Activated CD8-positive, alpha-beta T cell treated with anti-CD3 and anti-CD28 coated beads for 36 hours (primary cell): ENCODE results near the gene E2F1. TPM values are rescaled to one million over a fixed set of nuclear protein-coding genes. Genes with fewer than 3 reads are reported as not detected.

ENCODE experiments used
- ATAC-seq: fragments of 200-7000 bp; cut with Tn5 transposase; one replicate; pipeline ENCODE4 v1.10.0; 2021; ENCODE audit warnings: mild to moderate bottlenecking, moderate library complexity
- CTCF ChIA-PET: fragments of 350-600 bp; sonication (Branson Sonifier 250); formaldehyde crosslinking; loops from one replicate; lab custom pipeline; 2021; ENCODE audit warnings: antibody characterized with exemption; lab: Charles Lee
- POLR2A ChIA-PET: fragments of 350-600 bp; sonication (Branson Sonifier 250); formaldehyde crosslinking; loops from one replicate; lab custom pipeline; 2021; ENCODE audit warnings: antibody characterized with exemption; lab: Charles Lee
- DNase-seq: peaks from one replicate; pipeline ENCODE4 v3.0.0-alpha.2; 2020
- H3K27ac Mint-ChIP-seq: one replicate; pipeline ENCODE4 v1.8.0; 2021; ENCODE audit warnings: mild to moderate bottlenecking, mixed read lengths
- H3K27me3 Mint-ChIP-seq: one replicate; pipeline ENCODE4 v1.8.0; 2021; ENCODE audit warnings: mixed read lengths
- H3K36me3 Mint-ChIP-seq: one replicate; pipeline ENCODE4 v1.8.0; 2021; ENCODE audit warnings: low read depth, mixed read lengths
- H3K4me1 Mint-ChIP-seq: one replicate; pipeline ENCODE4 v1.8.0; 2021; ENCODE audit warnings: low read depth, mixed read lengths
- H3K4me3 Mint-ChIP-seq: one replicate; pipeline ENCODE4 v1.8.0; 2021; ENCODE audit warnings: mild to moderate bottlenecking, moderate library complexity, mixed read lengths
- H3K9me3 Mint-ChIP-seq: one replicate; pipeline ENCODE4 v1.8.0; 2021; ENCODE audit warnings: mixed read lengths
- intact Hi-C: fragments of 100-400 bp; cut with micrococcal nuclease; formaldehyde crosslinking; loops from one replicate; pipeline ENCODE4 v1.10.0; 2022
- total RNA-seq, 2 experiments: library from RNA; stranded (reverse); gene quantifications; one replicate each; pipeline ENCODE4 v1.2.3, GENCODE V29; 2021
- TF ChIP-seq, protein P1 (sequence below): fragments of 200-600 bp; IDR thresholded peaks from one replicate; pipeline ENCODE4 v1.8.0; 2022; ENCODE audit warnings: antibody characterized with exemption, mild to moderate bottlenecking

The E2F1 gene, protein sequence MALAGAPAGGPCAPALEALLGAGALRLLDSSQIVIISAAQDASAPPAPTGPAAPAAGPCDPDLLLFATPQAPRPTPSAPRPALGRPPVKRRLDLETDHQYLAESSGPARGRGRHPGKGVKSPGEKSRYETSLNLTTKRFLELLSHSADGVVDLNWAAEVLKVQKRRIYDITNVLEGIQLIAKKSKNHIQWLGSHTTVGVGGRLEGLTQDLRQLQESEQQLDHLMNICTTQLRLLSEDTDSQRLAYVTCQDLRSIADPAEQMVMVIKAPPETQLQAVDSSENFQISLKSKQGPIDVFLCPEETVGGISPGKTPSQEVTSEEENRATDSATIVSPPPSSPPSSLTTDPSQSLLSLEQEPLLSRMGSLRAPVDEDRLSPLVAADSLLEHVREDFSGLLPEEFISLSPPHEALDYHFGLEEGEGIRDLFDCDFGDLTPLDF
- 10 to 100 TPM; 71.2 to 72.0 TPM for total RNA-seq

DNA sequence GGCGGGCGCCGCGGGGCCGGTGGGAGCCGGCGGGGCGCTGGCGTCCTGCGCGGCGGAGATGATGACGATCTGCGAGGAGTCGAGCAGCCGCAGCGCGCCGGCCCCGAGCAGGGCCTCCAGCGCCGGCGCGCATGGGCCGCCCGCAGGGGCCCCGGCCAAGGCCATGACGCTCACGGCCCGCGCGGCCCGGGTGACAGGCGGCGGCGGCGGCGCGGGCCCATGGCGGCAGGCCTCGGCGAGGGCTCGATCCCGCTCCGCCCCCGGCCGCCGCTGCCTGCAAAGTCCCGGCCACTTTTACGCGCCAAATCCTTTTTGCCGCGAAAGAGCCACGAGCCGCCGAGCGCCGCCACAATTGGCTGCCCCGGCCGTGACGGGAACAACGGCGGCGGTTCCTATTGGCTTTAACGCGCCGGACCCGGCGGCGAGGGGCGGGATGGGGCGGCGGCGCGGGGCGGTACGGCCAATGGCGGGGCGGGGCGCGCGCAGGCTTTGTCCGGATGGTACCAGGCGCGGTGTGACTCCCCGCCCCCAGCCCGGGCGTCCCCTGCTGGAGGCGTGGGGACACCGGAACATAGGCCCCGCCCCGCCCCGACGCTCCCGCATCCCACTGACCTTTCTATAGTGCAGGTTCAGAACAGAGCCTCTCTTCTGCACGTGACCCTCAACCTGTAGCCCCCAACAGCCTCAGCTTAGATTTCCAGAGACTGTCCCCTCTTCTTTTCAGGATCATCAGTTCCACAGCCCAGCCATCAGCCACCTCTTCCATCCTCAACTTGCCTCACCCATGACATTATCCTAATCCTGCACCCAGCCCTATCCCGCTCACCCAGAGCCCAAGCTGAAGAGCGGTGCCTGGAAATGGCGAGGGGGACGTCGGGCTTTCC is at the start of gene E2F1:
TSS of gene E2F1 (minus strand) at position 286 of the 884 bp plus-strand sequence. CDS start at position 165, 121 bp downstream.
- Mint-ChIP-seq H3K4me3 (peak within 1 kb of the TSS; percentile 95), H3K36me3 (peaks cover 28% of the 10 kb centered on the region), H3K27ac (peak within 1 kb of the TSS; percentile 92), H3K27me3 (no peaks in the 10 kb centered on the region), H3K9me3 (no peaks in the 10 kb centered on the region), H3K4me1 (peaks cover 73% of the 10 kb centered on the region)
- CTCF ChIA-PET: interaction anchor here (1.0 to 2.0 kb wide), 6 partner anchors 8 to 46 kb away, joined by 3 to 8 read pairs (median 6); partner anchors contain the start of genes ACTL10, PXMP4 and ZNF341
- POLR2A ChIA-PET: interaction anchor here (0.9 to 12.5 kb wide), 9 partner anchors 10 to 105 kb away, joined by 3 to 262 read pairs (median 5); partner anchors contain the start of genes ACTL10, C20orf144, NECAB3 and PXMP4
- TF ChIP-seq, protein P1, sequence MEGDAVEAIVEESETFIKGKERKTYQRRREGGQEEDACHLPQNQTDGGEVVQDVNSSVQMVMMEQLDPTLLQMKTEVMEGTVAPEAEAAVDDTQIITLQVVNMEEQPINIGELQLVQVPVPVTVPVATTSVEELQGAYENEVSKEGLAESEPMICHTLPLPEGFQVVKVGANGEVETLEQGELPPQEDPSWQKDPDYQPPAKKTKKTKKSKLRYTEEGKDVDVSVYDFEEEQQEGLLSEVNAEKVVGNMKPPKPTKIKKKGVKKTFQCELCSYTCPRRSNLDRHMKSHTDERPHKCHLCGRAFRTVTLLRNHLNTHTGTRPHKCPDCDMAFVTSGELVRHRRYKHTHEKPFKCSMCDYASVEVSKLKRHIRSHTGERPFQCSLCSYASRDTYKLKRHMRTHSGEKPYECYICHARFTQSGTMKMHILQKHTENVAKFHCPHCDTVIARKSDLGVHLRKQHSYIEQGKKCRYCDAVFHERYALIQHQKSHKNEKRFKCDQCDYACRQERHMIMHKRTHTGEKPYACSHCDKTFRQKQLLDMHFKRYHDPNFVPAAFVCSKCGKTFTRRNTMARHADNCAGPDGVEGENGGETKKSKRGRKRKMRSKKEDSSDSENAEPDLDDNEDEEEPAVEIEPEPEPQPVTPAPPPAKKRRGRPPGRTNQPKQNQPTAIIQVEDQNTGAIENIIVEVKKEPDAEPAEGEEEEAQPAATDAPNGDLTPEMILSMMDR: no peak
- DNase-seq: peak; percentile 97
- intact Hi-C loops: loop anchor here (5.0 kb wide), 1 partner anchor 46 kb away; the partner anchor contains the start of gene ZNF341
- peak; percentile 85 for ATAC-seq

DNA sequence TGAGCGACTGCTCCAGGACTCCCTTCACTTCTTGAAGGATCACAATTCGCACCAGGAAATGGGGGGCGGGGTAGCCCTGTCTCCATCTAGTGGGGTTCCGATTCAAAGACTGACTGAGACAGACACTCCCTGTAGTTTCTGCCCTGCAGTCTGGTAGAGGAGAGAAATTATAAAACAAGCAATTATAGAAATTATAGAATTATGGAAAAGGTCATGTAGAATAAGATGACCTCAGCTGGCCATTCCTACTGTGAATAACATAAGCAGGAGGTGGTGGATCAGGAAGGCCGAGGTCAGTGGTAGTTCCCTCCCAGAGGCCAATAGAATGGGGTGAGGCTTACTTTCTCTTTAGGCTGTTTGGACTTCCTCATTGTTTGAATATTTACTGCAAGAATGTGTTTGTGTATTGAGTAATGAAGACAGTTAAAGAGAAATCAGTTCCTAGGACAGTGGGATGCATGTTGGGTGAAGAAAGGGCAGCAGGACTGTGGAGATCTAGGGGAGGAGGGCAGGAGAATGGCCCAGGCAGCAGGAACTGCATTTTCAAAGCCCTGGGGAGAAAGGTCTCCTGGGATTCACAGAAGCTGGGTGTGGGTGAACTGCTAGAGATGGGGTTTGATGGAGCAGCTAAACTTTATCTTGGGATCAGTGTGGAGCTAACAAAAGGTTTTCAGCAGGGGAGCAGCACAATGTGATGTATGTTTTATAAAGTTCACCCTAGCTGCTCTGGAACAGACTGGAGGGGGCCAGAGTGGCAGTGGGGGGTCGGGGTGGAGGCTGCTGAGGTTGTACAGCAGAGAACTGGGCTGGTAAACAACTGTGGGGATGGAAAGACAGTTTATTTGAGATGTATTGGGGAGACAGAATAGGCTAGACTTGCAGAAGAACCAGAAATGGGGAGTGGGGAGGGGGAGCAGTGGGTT is 47.7 kb upstream of the E2F1 start:
- POLR2A ChIA-PET: interaction anchor here (1.1 to 2.5 kb wide), 4 partner anchors 21 to 70 kb away, joined by 3 to 27 read pairs (median 4); no protein-coding TSS in a partner anchor
- peaks cover 21% of the 10 kb centered on the region for H3K4me1 Mint-ChIP-seq

DNA sequence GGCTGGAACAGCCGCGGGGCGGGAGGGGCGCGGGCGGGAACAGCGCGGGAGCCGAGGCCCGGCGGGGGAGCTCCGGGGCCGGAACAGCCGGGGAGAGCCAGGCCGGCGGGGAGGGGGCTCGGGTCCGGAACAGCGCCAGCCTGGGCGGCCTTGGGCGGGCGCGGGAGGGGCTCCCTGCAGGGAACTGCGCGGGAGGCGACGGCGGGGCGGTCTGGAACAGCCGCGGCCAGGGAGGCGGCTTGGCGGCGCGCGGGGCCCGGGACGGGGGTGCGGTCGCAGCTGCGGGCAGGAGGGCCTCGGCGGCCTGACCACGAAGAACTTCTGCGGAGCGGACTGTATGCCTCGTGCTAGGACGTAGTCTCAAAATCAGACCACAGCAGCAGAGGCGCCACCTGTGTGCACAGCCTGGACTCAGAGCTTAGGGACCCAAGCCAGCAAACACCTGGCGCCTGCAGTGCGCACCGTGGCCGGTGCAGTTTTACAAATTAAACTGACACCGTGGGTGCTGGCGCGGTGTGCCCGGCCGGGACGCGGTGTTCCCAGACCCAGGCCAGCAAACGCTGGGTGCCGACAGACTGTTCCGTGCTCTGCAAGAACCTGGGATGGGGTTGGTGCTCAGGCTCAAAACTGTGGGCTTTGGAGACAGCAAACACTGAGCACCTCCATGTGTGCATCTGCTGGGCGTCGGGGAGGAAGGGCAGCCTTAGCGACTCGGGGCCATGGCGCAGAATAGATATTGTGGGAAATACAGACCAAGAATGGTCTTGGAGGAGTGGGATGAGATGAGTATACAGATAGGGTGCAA is 46.2 kb upstream of the E2F1 start:
- Mint-ChIP-seq H3K27me3 (no peaks in the 10 kb centered on the region), H3K9me3 (peaks cover 11% of the 10 kb centered on the region), H3K27ac (peak overlapping the region; percentile 19), H3K36me3 (peaks cover 16% of the 10 kb centered on the region), H3K4me1 (peaks cover 21% of the 10 kb centered on the region), H3K4me3 (peak overlapping the region; percentile 79)
- TF ChIP-seq, protein P1: no peak
- ChIA-PET POLR2A (interaction anchor here (0.7 to 2.5 kb wide), 17 partner anchors 13 to 242 kb away, joined by 3 to 27 read pairs (median 3); partner anchors contain the start of genes ACTL10, CBFA2T2, CHMP4B and E2F1), CTCF (interaction anchor here (0.7 to 2.5 kb wide), 10 partner anchors 10 to 128 kb away, joined by 3 to 24 read pairs (median 3); partner anchors contain the start of genes ACTL10 and PXMP4)
- intact Hi-C loops: loop anchor here (5.0 kb wide), 2 partner anchors 45 to 65 kb away; partner anchors contain the start of genes ACTL10 and E2F1
- DNase-seq (peak; percentile 72), ATAC-seq (peak; percentile 53)

More for the DNA sequence above, 47.7 kb upstream of the E2F1 start:
- Mint-ChIP-seq H3K27me3 (no peaks in the 10 kb centered on the region), H3K36me3 (peaks cover 16% of the 10 kb centered on the region), H3K9me3 (peaks cover 15% of the 10 kb centered on the region), H3K27ac (no peak overlapping the region), H3K4me3 (peak overlapping the region; percentile 79)
- TF ChIP-seq, protein P1: no peak
- DNase-seq (no peak), ATAC-seq (no peak)
- CTCF ChIA-PET: interaction anchor here (0.7 to 2.5 kb wide), 2 partner anchors 66 to 338 kb away, joined by 3 to 24 read pairs; partner anchors contain the start of gene ACTL10
- intact Hi-C loops: loop anchor here (5.0 kb wide), 2 partner anchors 47 to 67 kb away; partner anchors contain the start of genes ACTL10 and E2F1
